ENCODE data around the gene WTAP.
A peak's percentile ranks its signal among the peaks of the same experiment; 100 is the strongest.
"Not testable (repeated sequence)": the region's sequence is repeated elsewhere in the genome, so short reads cannot be mapped to it uniquely, and the experiment has no call there.

The WTAP gene

GRCh38 chr6:159762681-159763293 is 35.5 kb downstream of the WTAP start:
- no peak for DNase-seq (ENCODE audit: low read depth)

GRCh38 chr6:159766906-159767305 is 39.6 kb downstream of the WTAP start:
- DNase-seq (ENCODE audit: low read depth): no peak

- no peak for DNase-seq (ENCODE audit: low read depth)
These were observed 42.2 kb downstream of the WTAP start for GRCh38 chr6:159769470-159769869.

GRCh38 chr6:159772196-159772595 is 44.9 kb downstream of the WTAP start:
- no peak for DNase-seq (ENCODE audit: low read depth)

- DNase-seq (ENCODE audit: low read depth): no peak
These were observed 50.1 kb downstream of the WTAP start for GRCh38 chr6:159777240-159777904.

GRCh38 chr6:159778131-159778530 is 50.8 kb downstream of the WTAP start:
- no peak for DNase-seq (ENCODE audit: low read depth)

GRCh38 chr6:159778542-159779103 is 51.3 kb downstream of the WTAP start:
- DNase-seq (ENCODE audit: low read depth): no peak

GRCh38 chr6:159788276-159788675 is 61.0 kb downstream of the WTAP start:
- no peak for DNase-seq (ENCODE audit: low read depth)

GRCh38 chr6:159788753-159789376 is 61.6 kb downstream of the WTAP start:
- DNase-seq (ENCODE audit: low read depth): peak; percentile 3

- DNase-seq (ENCODE audit: low read depth): peak; percentile 99
These were observed 62.3 kb downstream of the WTAP start, which contains the start of gene TCP1 for GRCh38 chr6:159789377-159790148. Gene TCP1, minus strand, starts transcription at chr6:159789602. Its CDS starts 134 bp downstream, at chr6:159789468.

GRCh38 chr6:159790149-159790955 is 63.0 kb downstream of the WTAP start, which contains the start of gene MRPL18:
Gene MRPL18, plus strand, starts transcription at chr6:159790467. Its CDS starts 121 bp downstream, at chr6:159790588.
- DNase-seq (ENCODE audit: low read depth): peak; percentile 93

- DNase-seq (ENCODE audit: low read depth): no peak
These were observed 63.8 kb downstream of the WTAP start for GRCh38 chr6:159790956-159791598.

- not testable (repeated sequence) for DNase-seq (ENCODE audit: low read depth)
These were observed 67.7 kb downstream of the WTAP start for GRCh38 chr6:159794976-159795375.

- DNase-seq (ENCODE audit: low read depth): no peak
These were observed 70.2 kb downstream of the WTAP start for GRCh38 chr6:159797554-159797953.

- DNase-seq (ENCODE audit: low read depth): no peak
These were observed 73.0 kb downstream of the WTAP start, which contains the start of gene PNLDC1 for GRCh38 chr6:159800141-159800865. Gene PNLDC1, plus strand, starts transcription at chr6:159800276. Its CDS starts 32 bp downstream, at chr6:159800308.

GRCh38 chr6:159801935-159802334 is 74.6 kb downstream of the WTAP start:
- DNase-seq (ENCODE audit: low read depth): no peak

- no peak for DNase-seq (ENCODE audit: low read depth)
These were observed 77.2 kb downstream of the WTAP start for GRCh38 chr6:159804504-159804903.

GRCh38 chr6:159805440-159806020 is 78.2 kb downstream of the WTAP start:
- no peak for DNase-seq (ENCODE audit: low read depth)
